HEK293T (cell line): ENCODE measurements around the gene TENM3.

Experiments
- CTCF ChIA-PET: fragments of 350-600 bp; formaldehyde crosslinking; extraction: SDS; loops from one replicate; lab custom pipeline; 2021; ENCODE audit warnings: antibody characterized with exemption, inconsistent platforms; lab: Yijun Ruan, JAX
- POLR2A ChIA-PET: fragments of 350-600 bp; formaldehyde crosslinking; extraction: SDS; loops from one replicate; lab custom pipeline; 2020; ENCODE audit warnings: antibody characterized with exemption, inconsistent platforms; lab: Yijun Ruan, JAX
- DNase-seq: peaks from one replicate; pipeline ENCODE4 v3.0.0; 2012; ENCODE audit warnings: mixed read lengths; ENCODE audit errors: extremely low spot score
- ARNT ChIP-seq: fragments of 450-650 bp; IDR thresholded peaks from 2 replicates; pipeline ENCODE4 v1.6.1; 2017; ENCODE audit warnings: mild to moderate bottlenecking
- BHLHE40 ChIP-seq: fragments of 450-650 bp; IDR thresholded peaks from 2 replicates; pipeline ENCODE4 v1.6.1; 2016; ENCODE audit warnings: mild to moderate bottlenecking, moderate library complexity, borderline replicate concordance
- CTBP1 ChIP-seq: fragments of 450-650 bp; IDR thresholded peaks from 2 replicates; pipeline ENCODE4 v1.6.1; 2016; ENCODE audit warnings: borderline replicate concordance
- ELF4 ChIP-seq: fragments of 450-650 bp; IDR thresholded peaks from 2 replicates; pipeline ENCODE4 v1.6.1; 2017; ENCODE audit warnings: antibody characterized with exemption
- FOXA1 ChIP-seq: fragments of 450-650 bp; IDR thresholded peaks from 2 replicates; pipeline ENCODE4 v1.6.1; 2016; ENCODE audit warnings: mild to moderate bottlenecking
- FOXK2 ChIP-seq: fragments of 450-650 bp; IDR thresholded peaks from 2 replicates; pipeline ENCODE4 v1.6.1; 2016; ENCODE audit warnings: mild to moderate bottlenecking
- FOXM1 ChIP-seq: fragments of 450-650 bp; IDR thresholded peaks from 2 replicates; pipeline ENCODE4 v1.6.1; 2017; ENCODE audit warnings: mild to moderate bottlenecking, borderline replicate concordance
- HDGF ChIP-seq: fragments of 450-650 bp; IDR thresholded peaks from 2 replicates; pipeline ENCODE4 v1.6.1; 2017; ENCODE audit warnings: antibody characterized with exemption, borderline replicate concordance
- L3MBTL2 ChIP-seq: fragments of 450-650 bp; conservative IDR thresholded peaks from 2 replicates; pipeline ENCODE4 v1.6.1; 2016; ENCODE audit warnings: mild to moderate bottlenecking
- LEF1 ChIP-seq: fragments of 450-650 bp; IDR thresholded peaks from 2 replicates; pipeline ENCODE4 v1.6.1; 2017; ENCODE audit warnings: mild to moderate bottlenecking, borderline replicate concordance
- NFRKB ChIP-seq: fragments of 450-650 bp; IDR thresholded peaks from 2 replicates; pipeline ENCODE4 v1.6.1; 2016; ENCODE audit warnings: mild to moderate bottlenecking, moderate library complexity
- SP1 ChIP-seq: fragments of 450-650 bp; IDR thresholded peaks from 2 replicates; pipeline ENCODE4 v1.6.1; 2017
- SUZ12 ChIP-seq: fragments of 450-650 bp; IDR thresholded peaks from 2 replicates; pipeline ENCODE4 v1.6.1; 2016; ENCODE audit warnings: mild to moderate bottlenecking
- TARDBP ChIP-seq: fragments of 450-650 bp; IDR thresholded peaks from 2 replicates; pipeline ENCODE4 v1.6.1; 2016
- ZNF384 ChIP-seq: fragments of 450-650 bp; IDR thresholded peaks from 2 replicates; pipeline ENCODE4 v1.6.1; 2016
- TF ChIP-seq, protein P1 (sequence below): fragments of 450-650 bp; IDR thresholded peaks from 2 replicates; pipeline ENCODE4 v1.6.1; 2016

Gene TENM3

DNA sequence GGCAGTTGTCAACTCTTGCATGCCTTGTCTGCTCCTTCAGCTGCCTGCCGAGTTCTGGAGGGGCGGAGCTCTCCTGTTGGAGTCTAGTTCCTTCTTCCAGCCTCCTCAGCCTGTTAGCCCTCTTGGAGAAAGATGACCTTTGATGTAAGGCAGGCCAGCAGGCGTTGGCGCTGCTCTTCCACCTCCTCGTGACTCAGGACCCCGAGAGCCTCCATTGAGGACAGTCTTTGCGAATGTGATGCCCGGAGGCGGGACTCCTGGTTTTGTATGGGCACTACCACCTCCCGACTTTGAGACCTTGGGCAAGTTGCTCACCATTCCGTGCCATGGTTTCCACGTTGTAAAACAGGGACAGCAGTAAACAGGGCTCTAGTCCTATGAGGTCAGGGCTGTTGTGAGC lies 108.3 kb downstream of the TENM3 start:
- TF ChIP-seq FOXM1, result no peak
- TF ChIP-seq FOXA1, result no peak
- TF ChIP-seq HDGF, result no peak
- no peak for TF ChIP-seq ELF4
- TF ChIP-seq BHLHE40, result no peak
- TF ChIP-seq CTBP1, result no peak
- TF ChIP-seq ARNT, result no peak
- TF ChIP-seq, protein P1, sequence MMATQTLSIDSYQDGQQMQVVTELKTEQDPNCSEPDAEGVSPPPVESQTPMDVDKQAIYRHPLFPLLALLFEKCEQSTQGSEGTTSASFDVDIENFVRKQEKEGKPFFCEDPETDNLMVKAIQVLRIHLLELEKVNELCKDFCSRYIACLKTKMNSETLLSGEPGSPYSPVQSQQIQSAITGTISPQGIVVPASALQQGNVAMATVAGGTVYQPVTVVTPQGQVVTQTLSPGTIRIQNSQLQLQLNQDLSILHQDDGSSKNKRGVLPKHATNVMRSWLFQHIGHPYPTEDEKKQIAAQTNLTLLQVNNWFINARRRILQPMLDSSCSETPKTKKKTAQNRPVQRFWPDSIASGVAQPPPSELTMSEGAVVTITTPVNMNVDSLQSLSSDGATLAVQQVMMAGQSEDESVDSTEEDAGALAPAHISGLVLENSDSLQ, result no peak
- no peak for TF ChIP-seq ZNF384
- no peak for TF ChIP-seq LEF1
- no peak for TF ChIP-seq SUZ12
- no peak for TF ChIP-seq SP1
- TF ChIP-seq TARDBP, result no peak
- no peak for TF ChIP-seq FOXK2
- TF ChIP-seq L3MBTL2, result no peak
- TF ChIP-seq NFRKB, result no peak
- ChIA-PET CTCF (no interaction called here), POLR2A (no interaction called here)
- DNase-seq, result no peak

DNA sequence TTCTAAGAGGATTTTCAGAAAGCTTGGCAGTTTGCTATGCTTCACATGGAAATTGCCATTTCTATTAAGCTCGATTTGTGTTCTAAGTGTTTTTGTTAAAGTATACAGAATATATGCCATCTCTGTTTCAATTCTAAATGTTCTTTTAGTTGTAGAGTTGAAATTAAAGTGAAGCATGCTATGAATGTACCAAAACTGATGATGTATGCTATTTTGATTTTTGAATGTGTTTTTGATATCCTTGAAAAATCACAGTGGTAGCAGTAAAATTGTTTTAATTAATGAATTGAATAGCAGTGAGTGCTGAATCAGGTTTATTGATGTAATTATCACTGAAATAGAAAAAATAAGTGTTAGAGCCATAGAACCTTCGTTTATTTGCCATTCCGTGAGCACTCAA lies 110.9 kb downstream of the TENM3 start:
- DNase-seq, result no peak
- ChIA-PET POLR2A (no interaction called here), CTCF (interaction anchor here (0.6 kb wide), 2 partner anchors 85 to 111 kb away, joined by 4 to 6 read pairs; partner anchors contain the start of gene TENM3)
- TF ChIP-seq BHLHE40, result no peak
- no peak for TF ChIP-seq L3MBTL2
- TF ChIP-seq ZNF384, result no peak
- TF ChIP-seq FOXK2, result no peak
- no peak for TF ChIP-seq SP1
- TF ChIP-seq, protein P1, result no peak
- TF ChIP-seq NFRKB, result no peak
- TF ChIP-seq HDGF, result no peak
- no peak for TF ChIP-seq FOXA1
- no peak for TF ChIP-seq CTBP1
- TF ChIP-seq SUZ12, result no peak
- no peak for TF ChIP-seq FOXM1

DNA sequence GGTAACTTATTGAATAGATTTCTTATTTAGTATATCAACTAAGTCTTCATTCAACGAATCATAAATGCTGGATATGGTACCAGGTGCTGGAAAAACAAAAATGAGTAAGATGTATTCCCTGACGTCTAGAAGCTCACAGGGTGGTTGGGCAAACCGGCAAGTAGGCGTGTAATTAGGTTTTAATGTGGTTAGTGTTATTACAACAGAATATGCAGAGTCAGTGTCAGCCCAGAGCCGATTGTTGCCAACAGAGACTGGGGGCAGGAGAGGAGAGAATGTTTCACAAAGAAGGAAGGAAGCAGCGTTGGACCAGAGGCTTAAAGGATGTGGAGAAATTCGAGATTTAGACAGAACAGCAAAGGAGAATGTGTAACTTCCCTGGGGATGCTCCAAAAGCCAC lies 111.7 kb downstream of the TENM3 start:
- TF ChIP-seq HDGF, result no peak
- TF ChIP-seq NFRKB, result no peak
- TF ChIP-seq, protein P1, result peak; percentile 59
- ChIA-PET POLR2A (no interaction called here), CTCF (interaction anchor here (0.6 kb wide), 1 partner anchor 86 kb away, joined by 4 read pairs; no protein-coding TSS in a partner anchor)
- no peak for DNase-seq

DNA sequence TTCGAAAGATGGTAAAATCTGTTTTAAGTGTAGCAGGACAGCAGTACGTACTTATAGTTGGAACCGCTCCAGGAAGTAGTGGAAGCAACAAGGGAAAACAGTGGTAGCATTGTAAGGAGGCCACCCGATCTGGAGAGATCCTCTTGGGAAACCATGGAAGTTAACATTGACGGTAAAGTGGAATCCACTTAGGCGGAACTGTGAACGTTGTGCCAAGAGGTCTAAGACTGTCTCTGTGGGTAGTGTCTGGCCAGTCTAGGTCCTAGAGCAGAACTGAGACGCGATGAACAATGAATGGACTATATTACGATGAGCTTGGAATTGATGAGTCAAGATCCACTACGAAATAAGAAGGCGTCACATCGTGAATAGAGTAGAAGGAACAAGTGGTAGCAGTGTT lies 124.0 kb downstream of the TENM3 start:
- TF ChIP-seq L3MBTL2 (no peak), ARNT (no peak), SUZ12 (no peak), HDGF (no peak), CTBP1 (no peak), ELF4 (no peak), BHLHE40 (no peak), SP1 (no peak)
- TF ChIP-seq, protein P1, result no peak
- ChIA-PET POLR2A (no interaction called here), CTCF (interaction anchor here (0.7 kb wide), 1 partner anchor 898 kb away, joined by 5 read pairs; no protein-coding TSS in a partner anchor)
- DNase-seq, result no peak

GRCh38 chr4:182369211-182369610 lies 126.0 kb downstream of the TENM3 start:
- TF ChIP-seq CTBP1 (no peak), SP1 (no peak), HDGF (no peak)
- no peak for DNase-seq
- POLR2A ChIA-PET, result no interaction called here
- CTCF ChIA-PET, result interaction anchor here (0.6 kb wide), 1 partner anchor 1231 kb away, joined by 5 read pairs; no protein-coding TSS in a partner anchor

DNA sequence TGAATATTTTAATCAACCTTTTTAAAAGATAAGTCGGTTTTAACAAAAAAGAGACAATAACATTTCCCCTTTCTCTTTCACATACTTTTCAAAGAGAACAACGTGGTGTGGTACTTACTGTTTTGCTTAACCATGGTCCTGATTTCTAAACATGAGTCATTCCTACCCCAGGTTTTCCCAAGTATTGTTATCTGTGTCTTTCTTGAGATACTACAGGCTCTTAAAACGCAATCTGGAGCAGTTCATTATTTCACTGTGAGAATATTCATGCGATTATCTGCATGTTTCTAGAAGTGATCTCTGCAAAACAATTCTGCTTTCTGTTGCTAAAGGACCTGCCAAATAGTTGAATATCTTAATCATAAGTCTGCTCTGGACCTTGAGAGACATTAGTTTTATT lies 127.3 kb downstream of the TENM3 start:
- ChIA-PET POLR2A (no interaction called here), CTCF (no interaction called here)
- DNase-seq, result no peak
- TF ChIP-seq CTBP1 (no peak), ELF4 (no peak), NFRKB (no peak), BHLHE40 (no peak), FOXM1 (no peak), SUZ12 (no peak), SP1 (no peak), HDGF (no peak), L3MBTL2 (no peak), TARDBP (no peak)

- TF ChIP-seq FOXM1, result no peak
- TF ChIP-seq CTBP1, result no peak
- no peak for TF ChIP-seq ARNT
- TF ChIP-seq TARDBP, result no peak
- no peak for TF ChIP-seq FOXK2
- TF ChIP-seq HDGF, result no peak
- no peak for TF ChIP-seq ZNF384
- TF ChIP-seq BHLHE40, result no peak
- no peak for DNase-seq
- POLR2A ChIA-PET, result no interaction called here
- CTCF ChIA-PET, result no interaction called here
Measured at GRCh38 chr4:182380771-182381181, 137.6 kb downstream of the TENM3 start.
